GM19193 (cell line): ENCODE data around the gene ADGRG4.
A peak's percentile ranks its signal among the peaks of the same experiment; 100 is the strongest.
"Not testable (repeated sequence)": the region's sequence is repeated elsewhere in the genome, so short reads cannot be mapped to it uniquely, and the experiment has no call there.

Experiments used
- POLR2A ChIP-seq: IDR thresholded peaks from 4 replicates; pipeline ENCODE4 v1.6.1; 2011; ENCODE audit not compliant: insufficient read depth, insufficient read length; ENCODE audit errors: extremely low read depth

ADGRG4 gene, protein sequence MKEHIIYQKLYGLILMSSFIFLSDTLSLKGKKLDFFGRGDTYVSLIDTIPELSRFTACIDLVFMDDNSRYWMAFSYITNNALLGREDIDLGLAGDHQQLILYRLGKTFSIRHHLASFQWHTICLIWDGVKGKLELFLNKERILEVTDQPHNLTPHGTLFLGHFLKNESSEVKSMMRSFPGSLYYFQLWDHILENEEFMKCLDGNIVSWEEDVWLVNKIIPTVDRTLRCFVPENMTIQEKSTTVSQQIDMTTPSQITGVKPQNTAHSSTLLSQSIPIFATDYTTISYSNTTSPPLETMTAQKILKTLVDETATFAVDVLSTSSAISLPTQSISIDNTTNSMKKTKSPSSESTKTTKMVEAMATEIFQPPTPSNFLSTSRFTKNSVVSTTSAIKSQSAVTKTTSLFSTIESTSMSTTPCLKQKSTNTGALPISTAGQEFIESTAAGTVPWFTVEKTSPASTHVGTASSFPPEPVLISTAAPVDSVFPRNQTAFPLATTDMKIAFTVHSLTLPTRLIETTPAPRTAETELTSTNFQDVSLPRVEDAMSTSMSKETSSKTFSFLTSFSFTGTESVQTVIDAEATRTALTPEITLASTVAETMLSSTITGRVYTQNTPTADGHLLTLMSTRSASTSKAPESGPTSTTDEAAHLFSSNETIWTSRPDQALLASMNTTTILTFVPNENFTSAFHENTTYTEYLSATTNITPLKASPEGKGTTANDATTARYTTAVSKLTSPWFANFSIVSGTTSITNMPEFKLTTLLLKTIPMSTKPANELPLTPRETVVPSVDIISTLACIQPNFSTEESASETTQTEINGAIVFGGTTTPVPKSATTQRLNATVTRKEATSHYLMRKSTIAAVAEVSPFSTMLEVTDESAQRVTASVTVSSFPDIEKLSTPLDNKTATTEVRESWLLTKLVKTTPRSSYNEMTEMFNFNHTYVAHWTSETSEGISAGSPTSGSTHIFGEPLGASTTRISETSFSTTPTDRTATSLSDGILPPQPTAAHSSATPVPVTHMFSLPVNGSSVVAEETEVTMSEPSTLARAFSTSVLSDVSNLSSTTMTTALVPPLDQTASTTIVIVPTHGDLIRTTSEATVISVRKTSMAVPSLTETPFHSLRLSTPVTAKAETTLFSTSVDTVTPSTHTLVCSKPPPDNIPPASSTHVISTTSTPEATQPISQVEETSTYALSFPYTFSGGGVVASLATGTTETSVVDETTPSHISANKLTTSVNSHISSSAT (N-terminal part only)

DNA sequence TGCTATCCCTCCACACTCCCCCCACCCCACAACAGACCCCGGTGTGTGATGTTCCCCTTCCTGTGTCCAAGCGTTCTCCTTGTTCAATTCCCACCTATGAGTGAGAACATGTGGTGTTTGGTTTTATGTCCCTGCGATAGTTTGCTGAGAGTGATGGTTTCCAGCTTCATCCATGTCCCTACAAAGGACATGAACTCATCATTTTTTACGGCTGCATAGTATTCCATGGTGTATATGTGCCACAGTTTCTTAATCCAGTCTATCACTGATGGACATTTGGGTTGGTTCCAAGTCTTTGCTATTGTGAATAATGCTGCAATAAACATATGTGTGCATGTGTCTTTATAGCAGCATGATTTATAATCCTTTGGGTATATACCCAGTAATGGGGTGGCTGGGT lies at the start of gene ADGRG4:
ADGRG4 (plus strand) TSS at position 243 of the 400 bp plus-strand sequence. CDS start 7,815 bp downstream, outside the sequence.
- TF ChIP-seq POLR2A: not testable (repeated sequence)

DNA sequence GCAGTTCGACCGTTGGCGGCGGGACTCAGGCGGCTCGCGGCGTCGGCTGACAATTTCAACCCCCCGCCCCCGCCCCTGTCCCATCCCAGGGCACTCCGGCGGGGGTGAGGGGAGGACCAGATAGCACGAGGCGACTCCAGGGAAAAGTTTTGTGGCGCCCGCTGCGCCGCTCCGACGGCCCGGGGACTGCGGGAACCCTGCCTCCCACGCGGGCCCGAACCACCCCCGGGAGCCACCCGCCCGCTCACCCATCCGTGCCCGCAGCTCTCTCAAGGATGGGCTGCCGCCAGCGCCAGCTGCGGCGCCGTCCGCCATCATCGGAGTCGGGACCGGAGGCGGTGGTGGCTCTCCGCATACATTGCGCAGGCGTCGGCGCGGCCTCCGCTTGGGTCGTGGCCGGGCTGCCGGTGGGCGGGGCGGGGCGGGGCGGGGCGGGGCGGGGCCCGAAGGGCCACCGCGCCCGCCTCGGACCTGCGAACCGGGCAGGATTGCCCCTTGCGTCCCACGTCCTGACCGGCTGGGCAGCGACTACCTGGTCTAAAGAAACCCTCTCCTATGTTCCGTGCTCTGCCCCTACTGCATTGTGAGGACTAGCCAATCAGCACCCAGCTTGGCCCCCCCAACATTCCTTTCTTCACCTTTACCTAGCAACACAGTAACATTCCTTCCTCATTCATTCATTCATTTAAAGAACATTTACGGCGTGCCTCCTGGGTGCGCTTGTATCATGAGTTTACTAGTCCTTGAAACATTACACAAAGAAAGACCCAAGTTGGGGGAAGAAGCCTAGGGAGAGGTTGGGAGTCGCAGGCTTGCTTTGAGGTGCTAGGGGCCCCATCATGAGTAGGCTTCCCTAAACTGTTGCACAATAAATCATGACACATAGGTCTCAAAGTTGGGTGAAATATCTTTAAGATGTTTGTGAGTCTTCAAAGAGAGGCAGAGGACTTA lies 49.4 kb upstream of the ADGRG4 start, which contains the start of gene MAP7D3:
MAP7D3 (minus strand) TSS at position 360 of the 951 bp plus-strand sequence; CDS start at position 318, 42 bp downstream.
- peak; percentile 70 for TF ChIP-seq POLR2A

DNA sequence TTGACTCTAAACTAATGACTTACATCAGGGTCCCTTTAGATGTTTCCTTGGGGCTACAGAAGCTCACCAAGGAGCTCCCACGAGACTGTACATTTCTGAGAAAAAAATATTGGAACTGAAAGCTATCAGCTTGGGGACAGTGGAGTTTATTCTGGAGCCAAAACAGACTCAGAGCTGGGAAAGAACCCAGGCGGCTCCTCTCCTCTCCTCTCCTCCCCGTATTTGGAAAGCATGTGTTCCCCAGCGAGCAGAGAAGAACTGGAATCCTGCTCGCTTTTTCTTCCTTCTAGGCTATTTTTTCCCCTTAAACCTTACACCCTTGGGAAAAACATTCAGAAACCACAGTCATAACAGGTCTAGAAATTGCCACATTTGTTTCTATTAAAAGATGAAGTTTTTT lies 45.2 kb upstream of the ADGRG4 start:
- TF ChIP-seq POLR2A: no peak

DNA sequence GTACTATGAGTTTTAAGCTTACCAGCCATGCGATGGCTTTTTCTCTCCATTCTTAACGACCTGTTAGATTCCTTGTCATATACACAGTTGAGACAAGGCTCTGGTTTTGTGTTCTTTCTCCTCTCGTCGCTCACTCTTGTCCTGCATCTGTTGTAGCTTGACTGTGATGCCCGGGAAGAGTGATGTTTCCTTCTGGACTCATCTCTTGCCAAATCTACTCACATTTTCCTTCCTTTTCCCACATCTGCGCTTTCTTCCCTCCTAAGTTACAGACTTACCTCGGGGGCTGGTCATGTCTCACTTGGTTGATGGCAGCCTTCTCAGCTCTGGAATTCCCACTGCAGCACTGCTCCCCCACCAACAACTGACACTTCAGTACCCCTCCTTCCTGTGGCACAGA lies 44.7 kb upstream of the ADGRG4 start:
- TF ChIP-seq POLR2A: no peak

DNA sequence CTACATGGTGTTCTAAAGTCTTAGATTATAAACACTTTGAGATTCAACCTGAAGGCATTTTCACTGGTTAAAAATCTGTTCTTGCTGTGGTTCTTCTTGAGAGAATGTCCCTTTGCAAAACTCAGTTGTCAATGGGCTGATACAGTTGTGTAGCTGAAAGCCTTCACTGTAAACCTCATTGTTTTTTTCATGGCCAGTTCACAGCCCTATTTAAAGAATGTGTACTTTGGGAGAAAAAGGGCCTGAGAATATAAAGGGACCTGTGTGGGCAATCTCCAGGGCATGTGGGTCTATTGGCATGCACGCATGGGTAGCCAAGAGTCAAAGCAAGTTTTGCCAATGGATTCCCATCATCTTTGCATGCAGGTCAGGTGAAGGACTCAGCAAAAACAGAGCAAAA lies 41.8 kb upstream of the ADGRG4 start:
- no peak for TF ChIP-seq POLR2A

DNA sequence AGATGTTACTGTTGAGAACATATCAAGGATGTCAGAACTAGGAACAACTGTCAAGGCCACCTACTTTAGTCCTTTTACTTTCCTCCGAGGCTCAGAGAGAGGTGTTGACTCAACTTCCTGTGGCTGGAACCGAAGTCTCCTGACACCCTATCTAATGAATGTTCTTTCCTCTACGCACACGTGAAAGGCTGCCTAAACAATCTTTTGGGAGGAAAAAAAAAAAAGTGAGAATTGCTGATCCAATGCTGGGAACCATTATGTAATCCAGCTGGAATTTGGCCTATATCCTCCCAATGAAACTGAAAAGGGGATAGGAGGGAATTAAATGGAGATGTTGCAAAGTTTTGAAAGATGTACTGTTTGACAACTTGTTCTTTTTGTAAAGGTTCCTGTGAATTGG lies 41.2 kb upstream of the ADGRG4 start:
- no peak for TF ChIP-seq POLR2A

DNA sequence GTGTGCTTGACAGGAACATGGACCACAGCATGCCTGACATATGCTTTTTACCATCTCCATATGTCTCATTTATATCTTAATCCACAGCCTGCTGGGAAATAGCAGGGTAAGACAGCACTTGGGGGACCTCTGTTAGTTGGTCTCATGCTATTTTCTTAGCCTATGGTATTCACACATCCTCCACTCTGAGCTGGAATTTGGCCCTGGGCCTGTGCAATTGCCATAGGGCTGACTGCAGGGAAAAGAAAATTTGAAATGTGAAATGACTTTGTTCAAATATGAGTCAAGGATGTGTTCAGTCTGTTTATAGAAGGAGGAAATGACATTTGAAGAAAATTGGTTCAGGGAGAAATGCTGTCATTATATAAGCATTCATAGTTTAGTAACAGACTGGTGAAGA lies 40.0 kb upstream of the ADGRG4 start:
- TF ChIP-seq POLR2A: no peak

DNA sequence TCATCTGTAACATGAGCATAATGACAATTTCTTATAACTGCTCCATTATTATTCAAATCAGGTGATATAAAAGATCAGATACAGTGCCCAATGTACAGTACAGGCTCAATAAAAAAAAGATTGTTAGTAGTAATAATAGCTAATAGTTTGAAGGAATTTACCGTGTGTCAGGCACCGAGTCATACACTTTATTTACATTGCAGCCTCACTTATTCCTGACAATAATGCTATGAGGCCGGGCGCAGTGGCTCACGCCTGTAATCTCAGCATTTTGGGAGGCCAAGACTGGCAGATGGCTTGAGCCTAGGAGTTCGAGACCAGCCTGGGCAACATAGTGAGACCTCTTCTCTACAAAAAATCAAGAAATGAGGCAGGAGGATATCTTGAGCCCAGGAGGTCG lies 39.4 kb upstream of the ADGRG4 start:
- no peak for TF ChIP-seq POLR2A

DNA sequence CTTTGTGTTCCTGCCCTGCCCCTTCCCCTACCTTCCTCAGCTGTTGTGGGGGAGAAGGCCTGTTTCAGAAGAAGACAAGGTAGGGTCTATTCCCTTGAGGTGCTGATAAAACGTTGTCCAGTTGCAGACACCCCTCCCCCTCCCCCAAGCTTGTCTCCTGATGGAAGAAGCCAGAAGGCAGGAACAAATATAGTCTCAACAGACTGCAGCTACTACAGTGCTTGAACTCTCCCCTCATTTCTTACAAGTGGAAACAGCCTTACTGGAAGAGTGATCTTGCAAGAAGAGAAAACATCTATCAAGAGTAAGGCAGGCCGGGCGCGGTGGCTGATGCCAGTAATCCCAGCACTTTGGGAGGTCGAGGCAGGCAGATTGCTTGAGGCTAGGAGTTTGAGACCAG lies 38.5 kb upstream of the ADGRG4 start:
- TF ChIP-seq POLR2A: no peak

DNA sequence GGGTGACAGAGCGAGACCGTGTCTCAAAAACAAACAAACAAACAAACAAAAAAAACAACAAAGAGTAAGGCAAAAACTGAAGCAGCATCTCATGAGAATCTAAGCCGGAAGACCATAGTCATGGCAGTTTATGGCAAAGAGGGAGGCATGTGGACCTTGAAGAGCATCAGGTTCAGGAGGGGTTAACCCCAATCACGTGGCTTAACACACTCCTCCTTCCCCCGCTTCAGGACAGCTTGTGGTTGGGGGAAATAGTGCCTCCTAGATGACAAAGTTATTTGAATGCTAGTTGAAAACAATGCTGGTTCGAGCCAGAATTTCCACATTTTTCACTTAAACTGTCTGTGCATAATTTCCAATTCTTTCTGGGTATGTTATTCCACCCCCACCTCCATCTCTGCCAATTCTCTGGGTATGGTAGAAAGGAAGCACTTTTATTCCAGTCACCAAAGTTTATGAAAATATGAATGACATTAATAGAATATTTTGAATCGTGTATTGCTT lies 37.9 kb upstream of the ADGRG4 start:
- no peak for TF ChIP-seq POLR2A

DNA sequence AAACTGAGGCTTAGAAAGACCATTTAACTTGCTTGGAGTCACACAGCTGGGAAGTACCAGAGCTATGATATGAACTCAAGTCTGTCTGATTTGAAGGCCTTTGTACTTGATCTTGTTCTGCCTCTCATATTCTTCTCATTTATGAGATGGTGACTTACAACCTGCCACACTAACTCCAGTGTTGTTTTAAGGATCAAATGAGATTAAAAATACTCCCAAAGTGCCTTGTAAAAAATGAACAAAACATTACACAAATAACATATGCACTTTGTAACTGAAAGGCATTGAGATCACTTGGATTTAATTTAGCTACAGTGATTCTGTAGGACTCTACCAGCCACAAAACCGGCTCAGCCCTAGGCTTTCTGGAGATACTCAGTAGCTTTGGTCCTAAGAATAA lies 33.9 kb upstream of the ADGRG4 start:
- TF ChIP-seq POLR2A: no peak

DNA sequence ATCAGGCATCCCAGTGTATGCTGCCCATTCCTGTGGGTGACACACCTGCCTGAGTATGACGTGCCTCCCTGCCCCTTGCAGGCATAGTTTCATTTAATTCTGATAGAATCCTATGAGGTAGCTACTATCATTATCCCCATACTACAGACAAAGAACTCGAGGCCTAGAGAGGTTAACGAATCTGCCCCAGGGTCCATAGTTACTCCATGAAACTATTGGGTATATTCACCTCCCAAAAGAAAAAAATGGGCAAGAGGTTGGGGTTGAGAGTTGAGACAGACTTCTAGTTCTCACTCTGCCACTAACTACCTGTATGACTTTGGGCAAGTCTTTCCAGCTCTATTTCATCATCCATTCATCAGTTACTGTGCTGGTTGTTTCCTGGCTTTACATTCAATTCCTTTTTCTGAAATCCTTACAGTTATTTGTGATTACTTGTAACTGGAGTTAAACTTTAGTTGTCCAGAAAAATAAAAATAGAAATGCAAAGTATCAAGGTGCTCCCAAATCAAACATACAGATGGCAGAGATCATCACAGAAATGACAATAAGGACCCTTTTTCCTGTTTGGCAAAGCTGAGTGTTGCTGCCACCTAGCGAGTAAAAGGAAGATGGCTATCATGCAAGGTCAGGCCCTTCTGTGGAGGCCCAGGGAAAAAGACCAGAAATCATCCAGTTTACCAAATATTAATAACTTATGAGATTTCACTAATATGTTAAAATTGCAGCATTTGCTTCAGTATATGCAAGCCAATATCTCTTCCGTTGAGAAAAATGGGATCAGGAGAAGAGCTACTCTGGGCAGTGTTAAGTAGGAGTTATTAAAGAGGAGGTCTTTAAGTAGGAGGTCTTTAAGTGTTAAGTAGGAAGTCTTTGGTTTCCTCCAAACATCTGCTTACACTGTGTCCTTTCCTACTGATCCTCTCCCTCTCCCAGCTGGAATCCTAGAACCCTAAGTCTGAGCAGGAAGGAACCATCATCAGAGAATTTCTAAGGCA lies 32.4 kb upstream of the ADGRG4 start:
- TF ChIP-seq POLR2A: no peak
